ENCODE data around the gene FUT7.

The FUT7 gene

DNA sequence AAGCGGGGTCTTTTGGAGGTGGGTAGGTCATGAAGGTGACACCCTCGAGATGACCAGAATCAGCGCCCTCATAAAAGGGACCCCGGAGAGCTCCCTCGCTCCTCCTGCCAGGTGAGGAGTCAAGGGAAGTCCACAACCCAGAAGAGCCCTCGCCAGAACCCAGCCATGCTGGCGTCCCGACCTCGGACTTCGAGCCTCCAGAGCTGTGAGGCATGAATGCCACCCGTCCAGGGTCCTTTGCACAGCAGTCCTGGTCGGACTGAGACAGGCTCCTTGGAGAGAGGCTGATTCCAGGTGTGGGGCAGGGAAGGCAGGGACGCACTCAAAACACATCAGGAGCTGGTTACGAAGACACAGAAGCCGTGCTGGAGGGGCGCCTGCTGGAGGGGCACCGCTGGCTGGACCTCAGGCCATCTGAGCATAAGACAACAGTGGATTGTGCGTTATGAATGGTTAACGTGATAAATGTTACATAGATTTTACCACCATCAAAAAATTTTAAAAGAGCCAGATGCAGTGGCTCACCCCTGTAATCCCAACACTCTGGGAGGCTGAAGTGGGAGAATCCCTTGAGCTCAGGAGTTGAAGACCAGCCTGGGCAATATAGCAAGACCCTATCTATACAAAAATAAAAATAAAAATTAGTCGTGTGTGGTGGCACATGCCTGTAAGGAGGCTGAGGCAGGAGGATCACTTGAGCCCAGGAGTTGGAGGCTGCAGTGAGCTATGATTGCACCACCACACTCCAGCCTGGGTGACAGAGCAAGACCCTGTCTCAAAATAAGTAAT lies 29.8 kb downstream of the FUT7 start:
- no peak for DNase-seq (ENCODE audit: low read depth in 2 of 2)

DNA sequence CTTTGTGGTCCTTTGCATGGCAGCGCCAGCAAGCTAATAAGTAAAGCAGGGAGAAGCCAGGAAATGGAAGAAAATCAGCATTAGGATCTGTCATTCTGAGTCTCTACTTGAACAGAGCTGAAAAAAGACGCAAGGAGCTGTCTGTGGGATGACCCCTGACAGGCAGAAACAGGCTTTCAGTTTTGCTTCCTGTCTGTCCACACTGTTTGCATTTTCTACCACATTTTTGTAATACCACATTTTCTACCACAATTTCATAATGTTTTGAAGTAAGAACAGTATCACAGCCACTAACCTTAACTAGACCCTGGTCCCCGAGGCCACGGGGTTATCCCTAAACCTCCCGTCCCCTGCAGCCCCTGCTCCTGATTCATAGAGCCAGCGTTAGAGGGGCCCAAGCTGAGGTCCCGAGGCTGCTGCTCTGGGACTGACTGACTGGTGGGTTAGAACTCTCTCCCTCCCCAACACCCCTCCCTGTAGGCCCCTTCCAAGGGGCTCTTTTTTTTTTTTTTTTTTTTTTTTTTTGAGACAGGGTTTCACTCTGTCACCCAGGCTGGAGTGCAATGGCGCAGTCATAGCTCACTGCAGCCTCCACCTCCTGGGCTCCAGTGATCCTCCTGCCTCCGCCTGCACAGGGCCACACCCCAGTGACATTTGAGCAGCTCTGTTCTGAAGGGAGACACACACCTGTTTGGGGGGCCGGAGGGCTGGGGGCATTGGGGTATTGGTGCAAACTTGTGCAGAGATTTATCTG lies 31.5 kb downstream of the FUT7 start:
- DNase-seq (ENCODE audit: low read depth in 2 of 2), result no peak

DNA sequence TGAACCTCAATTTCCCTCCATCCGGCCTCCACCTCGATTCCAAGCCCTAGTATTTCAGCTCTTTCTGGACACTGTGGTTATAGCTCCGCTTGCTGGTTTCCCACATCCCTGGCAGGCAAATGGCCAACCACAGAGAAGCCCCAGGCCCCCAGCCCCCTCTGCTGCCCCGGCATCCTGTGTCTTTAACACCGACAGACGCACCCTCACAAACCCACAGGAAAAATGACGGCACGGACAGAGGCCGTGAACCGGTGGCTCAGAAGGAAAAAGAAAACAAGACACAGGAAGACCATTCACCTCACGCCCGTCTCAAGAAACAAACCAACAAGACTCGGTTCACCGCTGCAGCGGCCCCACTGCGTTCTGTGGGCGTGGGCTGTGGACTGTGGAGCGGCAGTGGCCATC lies 34.1 kb downstream of the FUT7 start:
- DNase-seq (ENCODE audit: low read depth in 2 of 2), result peak in 1 of 2 donors; percentile 26

DNA sequence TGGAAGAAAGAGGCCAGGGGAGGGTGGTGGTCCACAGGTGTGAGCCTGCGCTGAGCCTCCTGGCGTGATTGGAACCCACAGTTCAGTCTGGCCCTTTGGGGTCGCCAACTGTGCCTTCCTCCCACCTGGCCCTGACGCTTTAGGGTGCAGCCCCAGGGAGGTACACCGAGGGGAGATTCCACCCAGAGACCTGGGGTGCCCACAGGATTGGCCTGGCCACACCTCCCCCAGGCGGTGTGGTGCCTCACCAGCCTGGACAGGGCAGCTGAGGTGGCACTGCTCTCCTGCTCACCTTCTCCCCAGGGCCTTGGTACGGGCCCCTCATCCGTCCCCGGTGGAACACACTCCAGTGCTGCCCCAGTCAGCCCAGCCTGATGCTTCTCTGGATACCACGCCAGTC lies 34.5 kb downstream of the FUT7 start:
- DNase-seq (ENCODE audit: low read depth in 2 of 2), result no peak

DNA sequence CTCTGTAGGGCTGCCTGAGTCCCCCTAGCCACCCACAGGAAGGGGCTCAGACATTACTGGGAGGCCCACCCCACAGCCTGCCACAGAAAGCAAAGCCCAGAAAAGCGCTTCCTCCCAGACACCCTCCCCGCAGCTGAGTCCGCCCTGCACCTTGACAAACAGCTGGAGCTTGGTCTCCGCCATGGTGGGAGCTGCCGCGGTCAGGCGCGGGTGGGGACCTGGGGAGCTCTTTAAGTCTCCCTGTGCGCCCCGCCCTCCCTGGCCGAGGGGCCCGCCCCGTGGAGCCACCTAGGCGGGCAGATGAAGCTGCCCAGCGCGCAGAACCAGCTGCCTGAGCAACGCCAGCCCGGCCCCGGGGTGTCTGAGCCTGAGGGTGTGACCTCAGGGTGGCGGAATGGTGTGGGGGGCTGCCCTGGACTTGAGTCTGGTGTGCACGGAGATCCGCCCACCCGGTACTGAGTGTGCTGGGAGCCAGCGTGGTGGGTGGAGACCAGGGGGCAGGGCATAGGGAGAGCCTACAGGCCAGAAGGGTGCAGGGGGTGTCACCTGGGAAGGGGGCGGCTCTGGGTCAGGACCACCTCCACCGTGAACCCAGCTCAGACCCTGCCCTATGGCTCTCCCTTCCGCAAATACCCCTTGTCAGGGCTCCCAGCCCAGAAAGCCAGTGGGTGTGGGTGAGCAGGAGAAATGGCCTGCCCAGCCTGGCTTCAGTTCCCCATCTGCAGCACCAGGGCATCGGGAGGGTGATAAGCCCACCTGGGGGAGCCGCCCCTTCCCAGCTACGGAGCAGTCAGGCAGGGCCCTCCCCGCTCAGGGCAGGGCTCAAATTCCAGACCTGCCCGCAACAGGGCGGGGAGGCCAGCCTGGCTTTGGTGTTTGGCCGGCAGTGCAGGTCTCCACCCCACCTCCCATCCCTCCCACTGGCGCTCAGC lies 35.3 kb downstream of the FUT7 start, which contains the start of gene CLIC3:
Gene CLIC3 (minus strand): TSS at position 208 of the 932 bp plus-strand sequence. CDS start 25 bp downstream, at position 183.
- DNase-seq (ENCODE audit: low read depth in 2 of 2), result peak; percentile 25 to 37

DNA sequence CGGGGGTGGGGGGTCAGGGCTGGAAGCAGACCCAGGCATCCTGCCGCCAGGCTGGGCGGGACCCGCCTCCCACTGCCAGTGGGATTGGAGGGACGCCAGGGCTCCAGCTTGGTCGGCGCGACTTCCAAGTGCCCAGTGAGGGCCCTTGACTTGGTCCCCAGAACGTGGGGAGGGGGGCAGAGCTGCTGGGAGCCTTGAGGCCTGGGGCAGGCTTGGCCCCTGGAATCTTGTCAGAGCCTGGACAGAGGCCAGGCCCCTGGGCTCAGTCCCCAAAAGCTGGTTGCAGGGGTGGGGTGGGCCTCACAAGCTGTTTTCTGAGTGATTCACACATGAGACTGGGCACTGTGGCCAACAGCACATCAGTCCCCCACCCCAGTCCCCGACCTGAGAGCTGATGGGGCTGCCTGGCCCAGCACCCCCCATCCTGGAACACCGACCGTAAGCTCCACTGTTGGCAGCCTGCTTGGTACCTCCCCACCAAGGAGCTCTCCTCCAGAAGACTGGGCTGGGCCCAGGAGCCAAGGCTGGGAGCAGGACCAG lies 36.0 kb downstream of the FUT7 start:
- no peak for DNase-seq (ENCODE audit: low read depth in 2 of 2)

DNA sequence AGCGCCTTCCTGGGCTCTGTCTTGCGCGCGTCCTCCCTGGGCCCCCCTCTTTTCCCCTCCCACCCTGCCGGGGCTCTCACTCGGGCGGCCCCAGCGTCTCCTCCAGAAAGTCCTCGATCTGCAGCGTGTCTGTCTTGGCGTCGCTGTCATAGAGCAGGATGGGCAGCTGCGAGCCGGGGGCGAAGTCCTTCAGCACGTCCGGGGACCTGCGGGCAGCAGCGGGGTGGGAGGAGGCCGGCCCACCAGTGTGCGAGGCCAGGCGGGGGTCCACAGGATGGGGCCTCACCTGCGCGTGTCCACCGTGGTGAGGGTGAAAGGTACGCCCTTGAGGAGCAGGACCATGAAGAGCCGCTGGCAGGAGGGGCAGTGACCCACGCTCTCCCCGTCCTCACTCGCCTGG lies 36.5 kb downstream of the FUT7 start:
- DNase-seq (ENCODE audit: low read depth in 2 of 2), result no peak

DNA sequence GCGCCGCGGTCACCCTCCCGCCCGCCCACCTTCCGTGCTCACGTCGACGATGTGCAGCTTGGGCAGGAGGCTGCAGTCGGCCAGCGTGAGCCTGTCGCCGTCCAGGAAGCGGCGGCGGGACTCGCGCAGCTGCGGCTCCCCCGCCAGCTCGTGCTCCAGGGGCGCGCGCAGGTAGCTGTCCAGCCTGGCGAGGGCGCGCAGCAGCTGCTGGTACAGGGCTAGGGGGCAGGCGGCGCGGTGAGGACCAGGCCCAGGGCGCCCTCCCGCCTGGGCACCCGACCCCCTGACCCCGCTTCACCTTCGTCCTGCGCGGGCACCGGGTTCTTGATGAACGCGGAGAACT lies 37.0 kb downstream of the FUT7 start:
- DNase-seq (ENCODE audit: low read depth in 2 of 2), result no peak

DNA sequence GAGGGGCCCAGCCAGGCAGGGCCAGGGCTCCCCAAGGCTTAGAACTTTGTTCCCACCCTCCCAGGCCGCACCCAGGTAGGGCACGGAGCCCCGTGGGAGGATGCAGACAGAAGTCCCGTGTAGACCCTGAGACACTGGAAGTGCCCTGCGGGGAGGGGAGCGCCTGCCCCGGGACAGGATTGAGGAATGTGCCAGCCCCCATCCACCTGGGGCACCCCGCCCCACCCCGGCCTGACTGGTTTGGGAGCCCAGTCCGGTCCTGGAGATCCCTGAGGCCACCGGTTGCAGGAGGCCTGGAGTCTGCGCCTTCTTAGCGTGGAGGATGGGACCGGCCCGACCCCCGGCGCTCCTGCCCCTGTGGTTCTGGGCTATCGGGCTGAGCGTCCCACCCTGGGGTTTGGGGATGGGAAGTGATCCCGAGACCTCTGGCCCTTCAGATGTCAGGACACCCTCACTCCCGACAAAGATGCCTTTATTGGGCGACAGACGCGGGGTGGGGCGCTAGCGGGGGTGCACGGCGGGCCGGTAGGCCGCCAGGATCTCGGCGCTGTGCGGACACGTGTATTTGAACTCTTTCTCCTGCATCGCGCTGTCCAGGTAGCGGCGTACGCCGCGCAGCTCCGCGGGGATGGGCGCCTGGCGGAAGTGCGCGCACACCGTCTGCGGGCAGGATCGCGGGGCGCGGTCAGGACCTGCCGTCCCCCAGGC lies 37.6 kb downstream of the FUT7 start:
- no peak for DNase-seq (ENCODE audit: low read depth in 2 of 2)

DNA sequence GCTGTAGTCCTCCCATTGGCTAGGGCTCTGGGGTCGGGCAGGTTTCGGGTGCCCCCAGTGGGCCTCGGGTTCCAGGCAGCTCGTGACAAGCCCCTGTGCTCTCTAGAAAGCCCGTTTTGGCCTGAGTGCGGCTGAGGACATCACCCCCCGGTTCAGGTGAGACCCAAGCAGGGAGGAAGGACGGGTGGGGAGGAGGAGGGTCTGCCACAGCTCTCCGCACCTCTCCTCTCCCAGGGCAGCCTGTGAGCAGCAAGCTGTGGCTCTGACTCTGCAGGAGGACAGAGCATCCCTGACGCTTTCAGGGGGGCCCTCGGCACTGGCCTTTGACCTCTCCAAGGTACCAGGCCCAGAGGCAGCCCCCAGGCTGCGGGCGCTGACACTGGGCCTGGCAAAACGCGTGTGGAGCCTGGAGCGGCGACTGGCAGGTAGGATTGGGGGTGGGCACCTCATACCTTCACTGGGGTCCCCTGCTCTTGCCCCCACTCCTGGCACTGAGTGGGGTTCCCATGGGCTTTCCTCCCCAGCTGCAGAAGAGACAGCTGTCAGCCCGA lies 39.0 kb downstream of the FUT7 start:
- DNase-seq (ENCODE audit: low read depth in 2 of 2), result no peak

DNA sequence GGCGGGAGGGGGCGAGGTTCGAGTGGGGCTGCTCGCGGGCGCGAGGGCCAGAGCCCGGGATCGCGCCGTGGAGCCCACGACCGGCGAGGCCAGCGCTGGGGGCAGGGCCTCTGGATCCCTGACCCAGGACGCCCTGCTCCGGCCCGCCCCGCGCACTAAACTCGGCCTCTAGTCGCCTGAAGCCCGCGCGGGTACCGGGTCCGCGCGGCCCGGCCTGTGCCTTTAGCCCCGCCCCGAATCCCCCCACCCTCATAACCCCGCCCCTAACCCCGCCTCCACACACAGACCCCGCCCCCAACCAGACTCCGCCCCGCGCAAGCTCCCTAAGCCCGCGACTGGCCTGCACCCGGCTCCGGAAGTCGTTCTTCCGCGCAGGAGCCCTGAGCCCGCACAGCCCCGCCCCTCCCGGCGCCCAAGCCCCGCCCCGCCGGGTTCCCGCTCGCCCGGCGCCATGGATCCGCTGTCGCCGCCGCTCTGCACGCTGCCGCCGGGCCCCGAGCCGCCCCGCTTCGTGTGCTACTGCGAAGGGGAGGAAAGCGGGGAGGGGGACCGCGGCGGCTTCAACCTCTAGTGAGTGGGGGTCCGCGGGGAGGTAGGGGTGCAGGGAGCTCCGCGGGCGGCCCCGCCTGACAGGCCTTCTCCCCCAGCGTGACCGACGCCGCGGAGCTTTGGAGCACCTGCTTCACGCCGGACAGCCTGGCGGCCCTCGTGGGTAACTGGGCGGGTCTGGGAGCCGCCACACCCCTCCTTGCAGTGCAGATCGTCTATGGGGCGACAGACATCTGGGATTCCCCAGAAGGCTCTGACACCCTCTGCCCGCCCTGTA lies 39.7 kb downstream of the FUT7 start, which contains the start of gene PAXX:
Gene PAXX (plus strand): TSS at position 430 of the 826 bp plus-strand sequence. CDS start 22 bp downstream, at position 452.
- DNase-seq (ENCODE audit: low read depth in 2 of 2), result peak; percentile 87 to 90

DNA sequence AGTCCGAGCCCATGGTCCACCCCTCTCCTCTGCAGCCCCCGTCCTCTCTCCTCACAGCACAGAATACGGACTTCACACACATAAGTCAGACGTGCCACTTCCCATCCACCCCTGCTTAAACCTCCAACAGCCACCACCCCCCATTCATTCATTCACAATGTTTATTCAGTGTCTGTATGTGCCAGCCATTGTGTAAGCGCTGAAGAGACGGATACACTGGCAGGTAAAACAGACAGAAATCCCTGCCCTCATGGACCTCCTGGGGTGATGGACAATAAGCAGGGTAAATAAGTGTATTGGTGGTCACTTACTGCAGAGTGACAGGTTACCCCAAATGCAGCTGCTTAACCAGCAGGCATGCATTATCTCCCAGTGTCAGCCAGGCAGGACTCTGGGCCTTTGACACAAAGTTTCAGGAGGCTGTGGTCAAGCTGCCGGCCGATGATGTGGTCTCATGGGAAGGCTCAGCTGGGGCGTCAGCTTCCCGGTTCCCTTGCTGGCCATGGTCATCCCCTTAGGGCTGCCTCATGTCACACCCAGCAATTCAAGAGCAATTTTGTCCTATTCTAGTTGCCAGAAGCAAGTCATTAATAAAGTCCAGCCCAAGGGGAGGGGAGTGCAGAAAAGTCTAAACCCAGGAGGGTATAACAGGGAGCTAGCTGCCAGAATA lies 41.5 kb downstream of the FUT7 start:
- DNase-seq (ENCODE audit: low read depth in 2 of 2), result no peak

DNA sequence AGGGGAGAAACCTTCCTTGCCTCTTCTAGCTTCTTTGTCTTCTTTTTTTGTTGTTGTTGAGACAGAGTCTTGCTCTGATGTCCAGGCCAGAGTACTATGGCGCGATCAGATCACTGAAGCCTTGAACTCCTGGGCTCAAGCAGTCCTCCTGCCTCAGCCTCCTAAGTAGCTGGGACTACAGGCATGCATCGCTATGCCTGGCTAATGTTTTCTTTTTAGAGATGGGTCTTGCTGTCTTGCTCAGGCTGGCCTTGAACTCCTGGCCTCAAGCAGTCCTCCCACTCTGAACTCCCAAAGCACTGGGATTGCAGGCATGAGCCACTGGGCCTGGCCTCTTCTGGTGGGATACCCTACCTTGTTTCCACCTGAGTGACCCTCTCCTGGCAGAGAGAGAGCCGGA lies 43.0 kb downstream of the FUT7 start:
- no peak for DNase-seq (ENCODE audit: low read depth in 2 of 2)

DNA sequence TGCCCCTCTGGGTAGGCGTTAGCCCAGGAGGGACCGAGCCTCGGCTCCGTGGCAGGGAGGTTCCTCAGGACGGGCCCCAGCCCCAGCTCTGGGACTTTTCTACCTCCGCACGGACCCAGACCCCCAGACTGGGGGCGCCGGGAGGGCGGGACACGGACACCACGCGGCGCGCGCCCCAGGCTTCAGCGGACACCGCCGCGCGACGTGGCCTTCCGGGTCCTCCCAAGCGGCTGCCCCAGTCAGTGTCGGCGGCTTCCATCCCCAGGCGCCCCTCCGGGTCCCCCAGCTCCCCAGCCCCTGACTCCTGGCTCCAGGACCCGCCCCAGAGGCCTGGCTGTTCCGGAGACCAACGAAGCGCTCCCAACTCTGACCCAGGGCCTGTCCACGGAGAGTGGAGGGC lies 46.0 kb downstream of the FUT7 start:
- DNase-seq (ENCODE audit: low read depth in 2 of 2), result no peak

DNA sequence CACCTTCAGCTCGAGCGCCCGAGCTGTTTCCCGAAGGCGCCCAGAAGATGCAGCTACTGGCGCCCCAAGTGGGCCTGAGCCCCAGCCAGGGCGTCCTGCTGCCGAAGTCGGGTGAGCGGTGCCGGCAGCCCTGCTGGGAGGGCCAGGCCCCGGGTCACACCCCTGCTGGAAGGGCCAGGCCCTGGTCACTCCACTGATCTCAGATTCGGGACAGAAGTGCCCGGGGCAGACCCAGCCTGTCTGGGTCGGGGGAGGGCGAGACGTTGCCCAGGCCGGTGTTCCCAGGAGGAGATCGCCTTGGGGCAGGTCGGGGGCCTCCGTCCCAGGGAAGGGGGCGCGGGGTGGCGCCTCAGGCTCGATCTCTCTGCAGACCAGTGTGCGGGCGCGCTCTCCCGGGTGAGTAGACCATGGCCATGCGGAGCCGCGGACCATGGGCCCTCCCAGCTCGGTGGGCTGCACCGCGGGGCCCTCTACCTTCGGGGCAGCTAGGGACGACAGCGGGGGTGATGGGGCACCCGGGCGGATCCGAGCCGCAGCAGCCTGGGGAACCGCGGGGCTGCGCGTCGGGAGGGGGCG lies 46.8 kb downstream of the FUT7 start:
- no peak for DNase-seq (ENCODE audit: low read depth in 2 of 2)

DNA sequence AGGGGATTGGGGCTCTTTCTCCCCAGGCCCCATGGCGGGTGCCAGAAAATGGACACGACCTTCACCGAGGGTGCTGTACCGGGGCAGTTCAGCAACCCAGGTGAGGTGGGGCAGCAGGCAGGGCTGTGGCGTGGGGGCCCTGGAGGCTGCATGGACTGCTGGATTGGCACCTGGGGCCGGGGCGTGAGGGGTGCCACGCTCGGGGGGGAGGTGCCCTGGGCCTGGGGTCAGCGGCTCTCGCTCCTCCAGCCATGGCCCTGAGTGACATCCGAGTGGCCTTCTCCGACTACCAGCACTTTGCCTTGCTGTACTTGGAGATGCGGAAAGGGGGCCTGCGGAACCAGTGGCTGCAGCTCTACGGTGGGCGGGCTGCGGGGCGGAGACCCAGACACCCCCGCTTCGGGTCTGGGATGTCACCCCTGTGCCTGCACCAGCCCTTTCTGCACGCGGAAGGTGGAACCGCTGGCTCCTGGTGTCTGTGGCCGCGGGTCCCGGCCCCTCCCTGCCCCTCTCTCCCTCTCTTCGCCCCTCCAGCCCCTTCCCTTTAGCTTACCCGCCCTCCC lies 47.3 kb downstream of the FUT7 start:
- DNase-seq (ENCODE audit: low read depth in 2 of 2), result no peak

DNA sequence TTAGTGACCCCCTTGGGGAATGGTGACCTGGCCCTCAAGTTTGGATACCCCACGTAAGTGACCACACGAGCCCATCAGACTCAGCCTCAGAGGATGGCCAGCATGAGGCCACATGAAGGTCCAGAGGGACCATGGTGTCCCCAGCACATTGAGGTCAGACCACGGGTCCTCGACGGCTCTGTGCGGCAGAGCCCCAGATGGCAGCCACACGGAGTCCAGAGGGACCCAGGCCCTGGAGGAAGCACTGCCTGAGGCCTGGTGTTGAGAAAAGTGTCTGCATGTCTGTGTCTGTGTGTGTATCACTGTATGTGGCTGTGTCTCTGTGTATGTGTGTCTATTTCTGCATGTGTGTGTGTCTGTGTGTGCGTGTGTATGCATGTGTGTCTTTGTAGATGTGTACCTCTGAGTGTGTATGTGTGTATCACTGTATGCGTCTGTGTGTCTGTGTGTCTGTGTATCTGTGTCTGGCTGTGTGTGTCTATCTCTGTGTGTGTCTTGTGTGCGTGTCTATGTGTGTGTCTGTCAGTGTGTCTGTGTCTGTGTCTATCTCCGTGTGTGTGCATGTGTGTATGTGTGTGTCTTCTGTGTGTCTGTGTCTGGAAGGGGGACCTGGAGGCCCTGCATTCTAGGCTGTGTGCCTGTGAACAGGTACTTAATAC lies 48.1 kb downstream of the FUT7 start:
- DNase-seq (ENCODE audit: low read depth in 2 of 2), result no peak

DNA sequence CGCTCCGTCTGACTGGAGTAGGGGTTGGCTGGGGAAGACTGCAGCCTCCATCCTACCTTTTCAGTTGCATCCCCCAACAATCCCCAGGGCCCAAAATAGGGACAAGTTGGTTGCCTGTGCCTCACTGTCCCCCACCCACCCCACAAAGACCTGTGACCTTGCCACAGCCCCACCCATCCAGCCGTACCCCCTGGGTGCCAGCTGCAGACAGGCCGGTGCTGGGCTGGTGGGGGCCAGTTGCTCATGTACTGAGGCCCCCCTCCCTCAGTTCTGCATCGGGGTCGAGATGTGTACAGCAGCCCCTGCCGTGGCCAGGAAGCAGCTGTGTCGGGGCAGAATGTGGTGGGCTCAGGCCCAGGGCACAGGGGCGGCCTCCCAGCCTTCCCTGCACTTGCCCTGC lies 48.7 kb downstream of the FUT7 start:
- no peak for DNase-seq (ENCODE audit: low read depth in 2 of 2)

Measured in stimulated activated CD8-positive, alpha-beta memory T cell treated with anti-CD3 and anti-CD28 coated beads, Interleukin-7, amount 100 ng/mL, for 1 hour (primary cell).